NCI-H2081 treated with DMSO at 0.1 percent for 48 hours (cell line): ENCODE data around the gene LPP.

Experiments
- DNase-seq: peaks from one replicate; lab custom pipeline; 2025; lab: John Stamatoyannopoulos, UW

Gene LPP

GRCh38 chr3:188752850-188753249 is 598.9 kb downstream of the LPP start:
- DNase-seq = no peak

- DNase-seq = no peak
Observed at GRCh38 chr3:188754267-188754666, 600.3 kb downstream of the LPP start.

GRCh38 chr3:188756241-188756640 is 602.3 kb downstream of the LPP start:
- no peak for DNase-seq

GRCh38 chr3:188759336-188760005 is 605.5 kb downstream of the LPP start:
- no peak for DNase-seq

- DNase-seq = no peak
Observed at GRCh38 chr3:188760408-188760807, 606.5 kb downstream of the LPP start.

- no peak for DNase-seq
Observed at GRCh38 chr3:188761439-188761838, 607.5 kb downstream of the LPP start.

GRCh38 chr3:188761964-188762363 is 608.0 kb downstream of the LPP start:
- no peak for DNase-seq

- no peak for DNase-seq
Observed at GRCh38 chr3:188764609-188765008, 610.7 kb downstream of the LPP start.

- no peak for DNase-seq
Observed at GRCh38 chr3:188769831-188770230, 615.9 kb downstream of the LPP start.

- no peak for DNase-seq
Observed at GRCh38 chr3:188772886-188773285, 618.9 kb downstream of the LPP start.

- DNase-seq = no peak
Observed at GRCh38 chr3:188775412-188775811, 621.5 kb downstream of the LPP start.

- no peak for DNase-seq
Observed at GRCh38 chr3:188776447-188776846, 622.5 kb downstream of the LPP start.

GRCh38 chr3:188778091-188778852 is 624.3 kb downstream of the LPP start:
- DNase-seq = no peak

- no peak for DNase-seq
Observed at GRCh38 chr3:188779281-188779980, 625.5 kb downstream of the LPP start.

GRCh38 chr3:188780193-188781147 is 626.5 kb downstream of the LPP start:
- DNase-seq = no peak

- no peak for DNase-seq
Observed at GRCh38 chr3:188782613-188783124, 628.7 kb downstream of the LPP start.

- no peak for DNase-seq
Observed at GRCh38 chr3:188786424-188786823, 632.5 kb downstream of the LPP start.

GRCh38 chr3:188788621-188789081 is 634.7 kb downstream of the LPP start:
- DNase-seq = no peak

GRCh38 chr3:188789251-188789650 is 635.3 kb downstream of the LPP start:
- DNase-seq = no peak

- DNase-seq = no peak
Observed at GRCh38 chr3:188791311-188791710, 637.4 kb downstream of the LPP start.

GRCh38 chr3:188792793-188793192 is 638.8 kb downstream of the LPP start:
- no peak for DNase-seq
